ENCODE data around the gene MRGPRF. TPM values are rescaled to one million over a fixed set of nuclear protein-coding genes. Genes with fewer than 3 reads are reported as not detected.
"Not testable (repeated sequence)": the region's sequence is repeated elsewhere in the genome, so short reads cannot be mapped to it uniquely, and the experiment has no call there.

The MRGPRF gene
- total RNA-seq, 2 experiments from 2014 or later: not detected

DNA sequence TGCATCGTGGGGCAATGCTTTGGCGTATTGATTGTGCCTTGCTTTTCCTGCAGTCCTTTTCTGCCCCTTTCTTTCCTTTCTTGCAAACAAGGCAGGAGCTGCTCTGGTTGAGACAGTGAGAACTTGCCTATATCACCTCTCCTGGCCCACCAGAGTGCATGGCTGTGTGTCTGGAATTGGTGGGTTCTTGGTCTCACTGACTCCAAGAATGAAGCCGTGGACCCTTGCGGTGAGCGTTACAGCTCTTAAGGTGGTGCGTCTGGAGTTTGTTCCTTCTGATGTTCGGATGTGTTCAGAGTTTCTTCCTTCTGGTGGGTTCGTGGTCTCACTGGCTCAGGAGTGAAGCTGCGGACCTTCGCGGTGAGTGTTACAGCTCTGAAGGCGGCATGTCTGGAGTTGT is 39.3 kb downstream of the MRGPRF start:
- not testable (repeated sequence) for H3K4me1 Mint-ChIP-seq, DNase-seq, ATAC-seq

GRCh38 chr11:68973219-68973618 is 39.8 kb downstream of the MRGPRF start:
- no peak overlapping the region for H3K4me3 Mint-ChIP-seq
- H3K4me1 Mint-ChIP-seq: no peaks in the 10 kb centered on the region
- CTCF ChIA-PET: no interaction called here
- no peak for ATAC-seq
- H3K27me3 Mint-ChIP-seq: peaks cover 7% of the 10 kb centered on the region
- H3K9me3 Mint-ChIP-seq (ENCODE audit: low read depth): no peaks in the 10 kb centered on the region
- no peak overlapping the region for H3K27ac Mint-ChIP-seq
- DNase-seq: no peak
- no peaks in the 10 kb centered on the region for H3K36me3 Mint-ChIP-seq

More for the DNA sequence above, 39.3 kb downstream of the MRGPRF start:
- H3K27ac Mint-ChIP-seq; H3K27me3 Mint-ChIP-seq; H3K4me3 Mint-ChIP-seq; H3K9me3 Mint-ChIP-seq (ENCODE audit: low read depth); CTCF ChIA-PET; H3K36me3 Mint-ChIP-seq: not testable (repeated sequence)

DNA sequence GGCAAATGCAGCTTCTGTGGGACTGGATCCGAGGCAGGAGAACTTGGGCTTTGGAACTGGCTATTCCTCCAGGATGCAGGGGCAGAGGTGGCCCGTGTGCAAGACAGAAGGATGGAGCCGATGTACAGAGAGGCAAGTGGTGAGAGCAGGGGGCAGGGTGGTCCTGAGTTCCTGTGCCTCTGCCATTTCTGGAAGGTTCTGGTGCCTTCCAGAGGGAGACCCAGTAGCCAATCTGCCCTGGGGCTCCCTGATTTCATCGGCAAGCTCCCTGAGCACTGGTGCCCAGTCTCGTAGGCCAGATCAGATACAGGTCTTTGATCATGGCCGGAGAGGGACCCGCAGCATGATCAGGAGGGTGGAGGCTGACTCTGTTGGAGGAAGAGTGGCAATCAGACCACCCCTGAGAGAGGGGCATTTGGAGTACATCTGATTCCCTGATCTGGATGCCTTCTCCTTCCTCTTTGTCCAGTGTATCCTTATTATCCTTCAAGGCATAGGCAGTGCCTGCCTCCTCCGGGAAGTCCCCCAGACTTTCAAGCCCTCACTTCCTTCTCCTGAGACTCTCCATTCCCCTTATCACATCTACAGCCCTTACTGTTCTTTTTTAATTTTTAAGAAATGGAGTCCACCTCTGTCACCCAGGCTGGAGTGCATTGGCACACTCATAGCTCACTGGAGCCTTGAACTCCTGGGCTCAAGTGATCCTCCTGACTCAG is 42.0 kb downstream of the MRGPRF start:
- no peak overlapping the region for H3K27ac Mint-ChIP-seq
- H3K4me3 Mint-ChIP-seq: no peak overlapping the region
- DNase-seq (no peak), ATAC-seq (no peak)
- CTCF ChIA-PET: no interaction called here
- peaks cover 7% of the 10 kb centered on the region for H3K27me3 Mint-ChIP-seq
- H3K36me3 Mint-ChIP-seq: no peaks in the 10 kb centered on the region
- H3K4me1 Mint-ChIP-seq: peaks cover 3% of the 10 kb centered on the region
- H3K9me3 Mint-ChIP-seq (ENCODE audit: low read depth): no peaks in the 10 kb centered on the region

GRCh38 chr11:68969386-68969785 is 43.7 kb downstream of the MRGPRF start:
- Mint-ChIP-seq H3K36me3 (no peaks in the 10 kb centered on the region), H3K4me3 (no peak overlapping the region), H3K27me3 (peaks cover 7% of the 10 kb centered on the region), H3K9me3 (ENCODE audit: low read depth) (no peaks in the 10 kb centered on the region), H3K27ac (no peak overlapping the region), H3K4me1 (peaks cover 7% of the 10 kb centered on the region)
- CTCF ChIA-PET: no interaction called here
- no peak for DNase-seq
- no peak for ATAC-seq

- H3K36me3 Mint-ChIP-seq: no peaks in the 10 kb centered on the region
- no peak overlapping the region for H3K4me3 Mint-ChIP-seq
- H3K27ac Mint-ChIP-seq: no peak overlapping the region
- peaks cover 7% of the 10 kb centered on the region for H3K27me3 Mint-ChIP-seq
- H3K9me3 Mint-ChIP-seq (ENCODE audit: low read depth): no peaks in the 10 kb centered on the region
- no peak for ATAC-seq
- DNase-seq: no peak
- H3K4me1 Mint-ChIP-seq: peaks cover 8% of the 10 kb centered on the region
- CTCF ChIA-PET: no interaction called here
Observed at GRCh38 chr11:68968306-68969250, 44.5 kb downstream of the MRGPRF start.

GRCh38 chr11:68966894-68967780 is 45.9 kb downstream of the MRGPRF start:
- Mint-ChIP-seq H3K36me3 (no peaks in the 10 kb centered on the region), H3K27me3 (peaks cover 7% of the 10 kb centered on the region), H3K4me3 (no peak overlapping the region), H3K9me3 (ENCODE audit: low read depth) (no peaks in the 10 kb centered on the region), H3K4me1 (peaks cover 17% of the 10 kb centered on the region), H3K27ac (no peak overlapping the region)
- CTCF ChIA-PET: no interaction called here
- ATAC-seq (no peak), DNase-seq (no peak)

- no peaks in the 10 kb centered on the region for H3K9me3 Mint-ChIP-seq (ENCODE audit: low read depth)
- CTCF ChIA-PET: no interaction called here
- ATAC-seq (peak; percentile 16), DNase-seq (no peak)
- peaks cover 3% of the 10 kb centered on the region for H3K27me3 Mint-ChIP-seq
- H3K4me3 Mint-ChIP-seq: no peak overlapping the region
- no peaks in the 10 kb centered on the region for H3K36me3 Mint-ChIP-seq
- H3K27ac Mint-ChIP-seq: no peak overlapping the region
- H3K4me1 Mint-ChIP-seq: peaks cover 17% of the 10 kb centered on the region
Observed at GRCh38 chr11:68965901-68966853, 46.9 kb downstream of the MRGPRF start.

DNA sequence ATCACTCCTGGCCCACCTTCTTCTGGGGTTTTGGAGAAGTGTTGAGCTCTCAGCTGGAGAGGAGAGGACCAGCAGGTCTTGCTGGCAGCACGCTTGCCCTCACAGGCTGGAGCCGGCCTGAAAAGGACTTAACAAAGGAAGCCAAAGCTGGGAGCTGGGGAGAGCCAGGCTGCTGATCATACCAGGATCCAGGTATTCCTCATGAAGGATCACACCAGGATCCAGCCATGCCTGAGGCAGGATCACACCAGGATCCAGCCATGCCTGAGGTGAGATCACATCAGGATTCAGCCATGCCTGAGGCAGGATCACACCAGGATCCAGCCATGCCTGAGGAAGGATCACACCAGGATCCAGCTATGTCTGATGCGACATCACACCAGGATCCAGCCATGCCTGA is 49.3 kb downstream of the MRGPRF start:
- peaks cover 17% of the 10 kb centered on the region for H3K4me1 Mint-ChIP-seq
- H3K27ac Mint-ChIP-seq: no peak overlapping the region
- CTCF ChIA-PET: no interaction called here
- no peaks in the 10 kb centered on the region for H3K9me3 Mint-ChIP-seq (ENCODE audit: low read depth)
- no peak for ATAC-seq
- no peak overlapping the region for H3K4me3 Mint-ChIP-seq
- no peaks in the 10 kb centered on the region for H3K27me3 Mint-ChIP-seq
- no peak for DNase-seq
- no peaks in the 10 kb centered on the region for H3K36me3 Mint-ChIP-seq

- ATAC-seq: peak; percentile 47
- Mint-ChIP-seq H3K36me3 (no peaks in the 10 kb centered on the region), H3K4me1 (peaks cover 17% of the 10 kb centered on the region), H3K27me3 (no peaks in the 10 kb centered on the region), H3K9me3 (ENCODE audit: low read depth) (no peaks in the 10 kb centered on the region), H3K27ac (peak overlapping the region; percentile 75), H3K4me3 (no peak overlapping the region)
- CTCF ChIA-PET: no interaction called here
- DNase-seq: no peak
Observed at GRCh38 chr11:68962527-68963250, 50.4 kb downstream of the MRGPRF start.

- Mint-ChIP-seq H3K27ac (no peak overlapping the region), H3K4me3 (no peak overlapping the region), H3K36me3 (no peaks in the 10 kb centered on the region), H3K27me3 (no peaks in the 10 kb centered on the region), H3K4me1 (peaks cover 15% of the 10 kb centered on the region), H3K9me3 (ENCODE audit: low read depth) (no peaks in the 10 kb centered on the region)
- no peak for ATAC-seq
- DNase-seq: no peak
- CTCF ChIA-PET: no interaction called here
Observed at GRCh38 chr11:68961245-68961644, 51.8 kb downstream of the MRGPRF start.

DNA sequence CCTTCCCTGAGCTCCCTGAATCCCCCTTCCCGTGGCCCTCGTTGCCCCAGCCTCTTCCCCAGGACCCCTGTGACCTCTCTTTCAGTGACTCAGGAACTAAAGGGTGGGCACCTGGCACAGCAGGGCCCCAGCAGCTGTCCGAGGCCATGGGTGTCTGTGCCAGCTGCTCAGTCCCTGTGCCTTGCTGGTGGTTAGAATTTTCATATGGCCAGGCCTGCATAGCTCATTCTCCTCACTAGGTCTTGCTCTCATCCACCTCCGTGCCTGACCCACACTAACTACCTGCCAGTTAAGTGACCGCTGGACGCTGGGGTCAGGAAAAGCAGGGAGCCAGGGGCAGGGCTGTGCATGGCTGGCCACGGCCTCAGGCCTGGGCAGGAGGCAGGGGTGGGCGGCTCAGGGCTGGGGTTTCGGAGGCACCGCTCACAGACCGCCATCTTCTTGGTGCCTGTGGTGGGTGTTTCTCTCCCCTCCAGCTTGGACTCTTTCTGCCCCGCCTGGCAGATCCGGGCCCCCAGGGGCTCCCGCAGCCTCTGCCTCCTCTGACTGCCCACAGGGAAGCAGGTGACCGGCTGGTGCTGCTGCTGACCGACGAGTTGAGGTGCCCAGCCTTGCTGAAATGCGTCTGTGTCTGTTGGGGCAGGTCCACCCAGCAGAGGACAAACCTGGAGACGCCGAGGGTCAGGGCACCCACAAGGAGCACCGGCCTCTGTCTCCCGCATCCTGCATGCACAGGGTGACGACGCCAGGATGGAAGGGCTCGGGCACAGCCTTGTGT is 52.6 kb downstream of the MRGPRF start:
- ATAC-seq (no peak), DNase-seq (no peak)
- Mint-ChIP-seq H3K4me3 (no peak overlapping the region), H3K9me3 (ENCODE audit: low read depth) (no peaks in the 10 kb centered on the region), H3K4me1 (peaks cover 10% of the 10 kb centered on the region), H3K36me3 (no peaks in the 10 kb centered on the region), H3K27me3 (no peaks in the 10 kb centered on the region), H3K27ac (no peak overlapping the region)
- CTCF ChIA-PET: no interaction called here

All from activated CD8-positive, alpha-beta memory T cell treated with anti-CD3 and anti-CD28 coated beads, Interleukin-2, amount 10 ng/mL, durations not matched to agents 7 days and 5 days (primary cell).